K562 (cell line): ENCODE data around the gene ARL8A. TPM values are rescaled to one million over a fixed set of nuclear protein-coding genes. Genes with fewer than 3 reads are reported as not detected.

Experiments
- ATAC-seq: fragments of 200-7000 bp; cut with Tn5 transposase; 3 replicates; pipeline ENCODE4 v1.9.1; 2020; ENCODE audit warnings: moderate library complexity
- BruUV-seq: library from RNA; stranded (reverse); fragments of 400-500 nt; replicated peaks from 2 replicates; lab custom pipeline; 2021; lab: Mats Ljungman, UMichigan
- CTCF ChIA-PET: fragments of 300-600 bp; formaldehyde crosslinking; extraction: SDS; loops from one replicate; lab custom pipeline; 2021; ENCODE audit warnings: low intra/inter-chr PET ratio; lab: Yijun Ruan, JAX
- POLR2A ChIA-PET: fragments of 300-600, 350-650 bp; sonication (Branson Sonifier 250); formaldehyde crosslinking; extraction: SDS; loops from one replicate; lab custom pipeline; 2021; ENCODE audit warnings: antibody characterized with exemption, inconsistent platforms; lab: Yijun Ruan, JAX
- DNase-seq, 4 experiments: peaks; one replicate each; pipeline versions ENCODE4 v3.0.0 to v3.0.0-alpha.2; 2011 to 2018; ENCODE audit warnings: low spot score in 3 of 4, mixed read lengths in 3 of 4; ENCODE audit errors: extremely low read depth in 1 of 4
- FAIRE-seq: peaks from 2 replicates; lab custom pipeline; 2011; peaks lifted over from hg19 to GRCh38; lab: Jason Lieb, UNC
- H2AFZ ChIP-seq: 2 replicates; pipeline ENCODE4 v1.6.0; 2011; ENCODE audit warnings: low read depth, low read length, control low read depth, inconsistent platforms
- H3K27ac ChIP-seq: fragments of 200-600 bp; 3 replicates; pipeline ENCODE4 v1.8.0; 2011; ENCODE audit warnings: low read depth, mild to moderate bottlenecking, control low read depth, inconsistent platforms, low read length, moderate library complexity, mixed read lengths; ENCODE audit errors: extremely low read depth
- H3K27me3 ChIP-seq, 2 experiments: fragments of 300-600 bp in 1 of 2; 2 replicates in 1 of 2; 3 replicates in 1 of 2; pipeline versions ENCODE4 v1.6.0 to v1.8.0; 2011; ENCODE audit warnings: inconsistent platforms in 2 of 2, low read length in 2 of 2, mild to moderate bottlenecking in 1 of 2, mixed read lengths in 1 of 2, moderate library complexity in 1 of 2; ENCODE audit not compliant: control insufficient read depth in 2 of 2, insufficient read depth in 2 of 2
- H3K36me3 ChIP-seq: fragments of 300-600 bp; 3 replicates; pipeline ENCODE4 v1.8.0; 2011; ENCODE audit warnings: mild to moderate bottlenecking, low read length, inconsistent platforms; ENCODE audit not compliant: control insufficient read depth, insufficient read depth
- H3K4me1 ChIP-seq, 2 experiments: fragments of 200-600 bp in 1 of 2; replicated peaks in 1 of 2; 2 replicates in 1 of 2; 3 replicates in 1 of 2; pipeline versions ENCODE4 v1.5.1 to v1.8.0; 2011; ENCODE audit warnings: inconsistent platforms in 2 of 2, low read length in 2 of 2, mild to moderate bottlenecking in 1 of 2, mixed read lengths in 1 of 2, moderate library complexity in 1 of 2; ENCODE audit not compliant: control insufficient read depth in 2 of 2, insufficient read depth in 2 of 2
- H3K4me2 ChIP-seq: 2 replicates; pipeline ENCODE4 v1.6.1; 2011; ENCODE audit warnings: low read length, control low read depth, inconsistent platforms, mixed read lengths; ENCODE audit not compliant: insufficient read depth
- H3K4me3 ChIP-seq: fragments of 200-600 bp; sonication (generic), shearing (Covaris generic); 2 replicates; pipeline ENCODE4 v1.5.1; 2016; ENCODE audit warnings: control low read depth, inconsistent platforms
- H3K79me2 ChIP-seq: fragments of 200-600 bp; 3 replicates; pipeline ENCODE4 v1.8.0; 2011; ENCODE audit warnings: low read length, inconsistent platforms; ENCODE audit not compliant: control insufficient read depth, insufficient read depth
- H3K9ac ChIP-seq, 2 experiments: 2 replicates each; pipeline versions ENCODE4 v1.6.0 to v1.6.1; 2011; ENCODE audit warnings: low read depth in 2 of 2, low read length in 2 of 2, control low read depth in 1 of 2, inconsistent platforms in 1 of 2, mild to moderate bottlenecking in 1 of 2, mixed read lengths in 1 of 2; ENCODE audit not compliant: insufficient read depth in 1 of 2
- H3K9me1 ChIP-seq: one replicate; pipeline ENCODE4 v1.6.0; 2011; ENCODE audit warnings: inconsistent platforms, mild to moderate bottlenecking, low read length, moderate library complexity; ENCODE audit not compliant: control insufficient read depth, insufficient read depth
- H3K9me3 ChIP-seq: replicated peaks from 2 replicates; pipeline ENCODE4 v1.5.1; 2011; ENCODE audit warnings: low read depth, low read length, inconsistent platforms; ENCODE audit not compliant: control insufficient read depth, insufficient read depth
- H4K20me1 ChIP-seq: replicated peaks from 2 replicates; pipeline ENCODE4 v1.6.1; 2011; ENCODE audit warnings: low read length, inconsistent platforms, mixed read lengths; ENCODE audit not compliant: control insufficient read depth, insufficient read depth
- NFE2L1 ChIP-seq: fragments of 450-650 bp; IDR thresholded peaks from 2 replicates; pipeline ENCODE4 v1.6.1; 2016; ENCODE audit warnings: missing genetic modification characterization, low read depth, mild to moderate bottlenecking, missing compliant biosample characterization, moderate library complexity, borderline replicate concordance
- NR2C2 ChIP-seq, 2 experiments: fragments of 200-800 bp in 1 of 2; sonication (Bioruptor generic) in 1 of 2; sonication (generic) in 1 of 2; formaldehyde crosslinking in 1 of 2; IDR thresholded peaks; 2 replicates each; pipeline versions ENCODE4 v1.6.1 to v1.8.0; 2016 to 2022; ENCODE audit warnings: mild to moderate bottlenecking in 1 of 2, missing compliant biosample characterization in 1 of 2, missing genetic modification characterization in 1 of 2, missing genetic modification reagents in 1 of 2
- RBFOX2 ChIP-seq: fragments of 200-400 bp; formaldehyde crosslinking; IDR thresholded peaks from 2 replicates; pipeline ENCODE4 v1.6.1; 2017; ENCODE audit warnings: low read depth, mild to moderate bottlenecking, low read length, moderate library complexity
- SMARCC2 ChIP-seq: fragments of 450-650 bp; IDR thresholded peaks from 2 replicates; pipeline ENCODE4 v1.6.1; 2017; ENCODE audit warnings: antibody characterized with exemption, moderate library complexity, mild to moderate bottlenecking, low read depth
- ZNF146 ChIP-seq: IDR thresholded peaks from one replicate; pipeline ENCODE4 v1.6.1; 2018; ENCODE audit warnings: missing compliant biosample characterization; ENCODE audit not compliant: unreplicated experiment
- ZNF551 ChIP-seq: fragments of 250-450 bp; sonication (Bioruptor Pico); IDR thresholded peaks from 2 replicates; pipeline ENCODE4 v1.5.0; 2021; ENCODE audit warnings: mild to moderate bottlenecking, moderate library complexity
- ZNF785 ChIP-seq: fragments of 250-450 bp; sonication (Bioruptor Pico); IDR thresholded peaks from 2 replicates; pipeline ENCODE4 v1.4.0; 2020; ENCODE audit warnings: mild to moderate bottlenecking
- WGBS: fragments of 100-300 bp; shearing (Covaris generic); methylation state at CpG from one replicate; pipeline ENCODE4 v1.1.6; 2016; ENCODE audit warnings: low coverage, mixed read lengths; ENCODE audit not compliant: insufficient coverage; ENCODE audit errors: missing lambda C conversion rate; 5-methylcytosine and 5-hydroxymethylcytosine counted together
- in situ Hi-C: fragments of 300-500 bp; cut with MboI; formaldehyde crosslinking; loops from 4 replicates; pipeline ENCODE4 v1.15.0; 2018; ENCODE audit warnings: inconsistent platforms, mixed read lengths
- intact Hi-C: fragments of 100-400 bp; cut with micrococcal nuclease; formaldehyde crosslinking; loops from 2 replicates; pipeline ENCODE4 v1.14.2; 2022
- polyA plus RNA-seq, 8 experiments: library from polyadenylated mRNA; depleted of rRNA in 4 of 8; stranded (reverse) in 5 of 8; unstranded in 3 of 8; fragments of >200 nt; fragmentation: Nextera tagmentation in 2 of 8; fragmentation: Illumina TruSeq in 1 of 8; extraction: Ambion mirVana in 2 of 8; extraction: Trizol in 1 of 8; gene quantifications; 2 replicates each; pipeline versions ENCODE4 v1.2.1 to v1.2.3, GENCODE V29; 2011 to 2014; ENCODE audit warnings: inconsistent platforms in 1 of 8, missing spikeins in 1 of 8
- total RNA-seq, 7 experiments: library from RNA; depleted of rRNA in 6 of 7; stranded (reverse); fragments of >200 nt in 6 of 7; fragmentation: Illumina TruSeq in 2 of 7; extraction: Trizol in 2 of 7; gene quantifications; 2 replicates each; pipeline versions ENCODE4 v1.2.1 to v1.2.3, GENCODE V29; 2011 to 2021; ENCODE audit warnings: low replicate concordance in 1 of 7
- TF ChIP-seq, protein P1 (sequence below): fragments of 200-800 bp; sonication (Bioruptor generic); IDR thresholded peaks from 2 replicates; pipeline ENCODE4 v1.6.1; 2017; ENCODE audit warnings: missing genetic modification characterization, missing compliant biosample characterization
- TF ChIP-seq, protein P2 (sequence below): sonication (generic); formaldehyde crosslinking; IDR thresholded peaks from 2 replicates; pipeline ENCODE4 v1.8.0; 2023; ENCODE audit warnings: mild to moderate bottlenecking, missing genetic modification reagents

The ARL8A gene
- total and polyA plus RNA-seq, 9 of the 15 experiments (the other 6 are each of a cell fraction or from before 2014, with no cell fraction given), result 0.17 to 27.3 (median 15.6) TPM

DNA sequence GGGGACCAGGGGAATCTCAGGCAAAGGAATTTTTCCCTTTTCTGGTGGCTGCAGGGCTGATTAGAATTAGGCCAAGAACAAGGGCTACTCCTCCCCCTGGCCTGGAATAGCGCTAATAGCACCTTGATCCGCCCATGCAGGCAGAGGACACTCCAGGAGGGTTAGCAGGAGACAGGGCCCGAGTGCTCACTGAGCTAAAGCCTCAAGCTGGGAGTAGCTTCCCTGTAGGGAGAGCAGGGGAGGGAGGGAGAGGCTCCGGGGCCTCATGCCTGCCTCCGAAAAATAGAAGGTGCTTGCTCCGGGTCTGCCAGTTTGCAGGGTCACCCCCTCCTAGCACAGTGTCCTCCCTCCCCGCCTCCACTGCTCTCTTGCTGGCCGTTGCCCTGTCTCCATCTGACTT, 12.1 kb upstream of the ARL8A start:
- H3K9me3 ChIP-seq, result no peaks in the 10 kb centered on the region
- no peak overlapping the region; the same call in 2 of the 3 replicates for H3K27ac ChIP-seq
- POLR2A ChIA-PET, result interaction anchor here (0.6 to 4.5 kb wide), 4 partner anchors 12 to 19 kb away, joined by 3 to 49 read pairs (median 3); partner anchors contain the start of gene ARL8A
- WGBS, result 69% methylated on average over 8 of the region's 8 CpGs
- no TSS peak for BruUV-seq
- no peaks in the 10 kb centered on the region for H3K27me3 ChIP-seq
- no peak for DNase-seq
- no peaks in the 10 kb centered on the region for H4K20me1 ChIP-seq
- peaks cover 74% of the 10 kb centered on the region for H3K79me2 ChIP-seq
- intact Hi-C loops (loop anchor here (10.0 kb wide), 1 partner anchor 648 kb away; the partner anchor contains the start of gene KDM5B), in situ Hi-C loops (no loop called here)
- no peak for FAIRE-seq
- H3K9ac ChIP-seq, result peak overlapping the region; percentile 4 to 69; a peak in 3 of 4 replicates
- CTCF ChIA-PET, result no interaction called here
- no peak for ATAC-seq
- peak overlapping the region; percentile 19; the same call in 1 of the 2 replicates for H3K4me2 ChIP-seq
- H3K4me3 ChIP-seq, result no peak overlapping the region
- peaks cover 73% of the 10 kb centered on the region for H3K36me3 ChIP-seq
- peaks cover 51 to 63% of the 10 kb centered on the region in 2 experiments for H3K4me1 ChIP-seq
- H3K9me1 ChIP-seq, result no peaks in the 10 kb centered on the region
- no peak for TF ChIP-seq ZNF785 (CRISPR knock-in tag)
- TF ChIP-seq SMARCC2, result no peak
- TF ChIP-seq, protein P1, sequence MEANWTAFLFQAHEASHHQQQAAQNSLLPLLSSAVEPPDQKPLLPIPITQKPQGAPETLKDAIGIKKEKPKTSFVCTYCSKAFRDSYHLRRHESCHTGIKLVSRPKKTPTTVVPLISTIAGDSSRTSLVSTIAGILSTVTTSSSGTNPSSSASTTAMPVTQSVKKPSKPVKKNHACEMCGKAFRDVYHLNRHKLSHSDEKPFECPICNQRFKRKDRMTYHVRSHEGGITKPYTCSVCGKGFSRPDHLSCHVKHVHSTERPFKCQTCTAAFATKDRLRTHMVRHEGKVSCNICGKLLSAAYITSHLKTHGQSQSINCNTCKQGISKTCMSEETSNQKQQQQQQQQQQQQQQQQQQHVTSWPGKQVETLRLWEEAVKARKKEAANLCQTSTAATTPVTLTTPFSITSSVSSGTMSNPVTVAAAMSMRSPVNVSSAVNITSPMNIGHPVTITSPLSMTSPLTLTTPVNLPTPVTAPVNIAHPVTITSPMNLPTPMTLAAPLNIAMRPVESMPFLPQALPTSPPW, result no peak
- peak; percentile 17 for TF ChIP-seq ZNF146 (CRISPR knock-in tag)
- TF ChIP-seq ZNF551 (CRISPR knock-in tag), result no peak
- 0 out of 2 replicates have a peak, but pooled peaks have one; percentile 22 for TF ChIP-seq NR2C2 (CRISPR knock-in tag; IDR thresholded peaks at IDR 0.05)
- TF ChIP-seq NR2C2 (tag; IDR thresholded peaks at IDR 0.05), result no peak
- peak; percentile 50 for TF ChIP-seq RBFOX2
- TF ChIP-seq, protein P2, sequence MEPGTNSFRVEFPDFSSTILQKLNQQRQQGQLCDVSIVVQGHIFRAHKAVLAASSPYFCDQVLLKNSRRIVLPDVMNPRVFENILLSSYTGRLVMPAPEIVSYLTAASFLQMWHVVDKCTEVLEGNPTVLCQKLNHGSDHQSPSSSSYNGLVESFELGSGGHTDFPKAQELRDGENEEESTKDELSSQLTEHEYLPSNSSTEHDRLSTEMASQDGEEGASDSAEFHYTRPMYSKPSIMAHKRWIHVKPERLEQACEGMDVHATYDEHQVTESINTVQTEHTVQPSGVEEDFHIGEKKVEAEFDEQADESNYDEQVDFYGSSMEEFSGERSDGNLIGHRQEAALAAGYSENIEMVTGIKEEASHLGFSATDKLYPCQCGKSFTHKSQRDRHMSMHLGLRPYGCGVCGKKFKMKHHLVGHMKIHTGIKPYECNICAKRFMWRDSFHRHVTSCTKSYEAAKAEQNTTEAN (CRISPR knock-in tag), result no peak
- no peak for TF ChIP-seq NFE2L1 (tag)
- TF ChIP-seq, all 486 proteins: peak for 3
- no peak overlapping the region for H2AFZ ChIP-seq
